Gastroesophageal sphincter (tissue), 4 donors: ENCODE measurements around the gene WASF3. TPM values are rescaled to one million over a fixed set of nuclear protein-coding genes. Genes with fewer than 3 reads are reported as not detected.

Experiments
- ATAC-seq: fragments of 150-250 bp; one replicate; pipeline ENCODE4 v1.9.1; 2016; ENCODE audit warnings: mild to moderate bottlenecking, moderate library complexity
- H3K27ac ChIP-seq, 4 donors: fragments of 200-600 bp; sonication (generic) in 3 of 4; 1 replicate in 3 of 4; 2 replicates in 1 of 4; pipeline ENCODE4 v1.5.1; 2016 to 2019
- H3K27me3 ChIP-seq: fragments of 200-600 bp; sonication (generic); one replicate; pipeline ENCODE4 v1.5.1; 2019
- H3K36me3 ChIP-seq, 2 donors: fragments of 200-600 bp; sonication (generic); one replicate each; pipeline ENCODE4 v1.5.1; 2019; ENCODE audit warnings: control low read depth in 1 of 2
- H3K4me1 ChIP-seq, 3 donors: fragments of 200-600 bp; sonication (generic); 1 replicate in 2 of 3; 2 replicates in 1 of 3; pipeline ENCODE4 v1.5.1; 2016 to 2019; ENCODE audit warnings: control low read depth in 2 of 3
- H3K4me3 ChIP-seq, 2 donors: fragments of 200-600 bp; sonication (generic); one replicate each; pipeline ENCODE4 v1.5.1; 2019; ENCODE audit warnings: mild to moderate bottlenecking in 1 of 2, moderate library complexity in 1 of 2
- H3K9me3 ChIP-seq, 3 donors: fragments of 200-600 bp; sonication (generic); one replicate each; pipeline ENCODE4 v1.5.1; 2017 to 2019; ENCODE audit warnings: control low read depth in 2 of 3
- EP300 ChIP-seq: sonication (generic); formaldehyde crosslinking; IDR thresholded peaks from one replicate; pipeline ENCODE4 v1.6.1; 2017; ENCODE audit warnings: antibody characterized with exemption, mild to moderate bottlenecking
- POLR2A ChIP-seq, 2 donors: fragments of 450-650 bp; IDR thresholded peaks; one replicate each; pipeline ENCODE4 v1.6.1; 2017; ENCODE audit warnings: antibody characterized with exemption in 2 of 2, mild to moderate bottlenecking in 2 of 2, moderate library complexity in 1 of 2
- POLR2AphosphoS5 ChIP-seq: sonication (generic); formaldehyde crosslinking; IDR thresholded peaks from one replicate; pipeline ENCODE4 v1.6.1; 2017; ENCODE audit warnings: antibody characterized with exemption
- WGBS, 2 donors: methylation state at CpG; one replicate each; pipeline ENCODE4 v1.1.5; 2018; ENCODE audit warnings: low coverage in 1 of 2; 5-methylcytosine and 5-hydroxymethylcytosine counted together
- total RNA-seq, 4 donors: library from RNA; depleted of rRNA; stranded (reverse); fragments of >200 nt; gene quantifications; one replicate each; pipeline ENCODE4 v1.1.0, GENCODE V29; 2016
- TF ChIP-seq, protein P1 (sequence below), 4 experiments: fragments of 200-600 bp in 2 of 4; fragments of 450-650 bp in 2 of 4; sonication (generic) in 1 of 4; IDR thresholded peaks; one replicate each; pipeline ENCODE4 v1.5.1; 2017 to 2019; ENCODE audit warnings: antibody characterized with exemption in 4 of 4, mild to moderate bottlenecking in 2 of 4, moderate library complexity in 2 of 4

The WASF3 gene
- total RNA-seq, 4 donors from 2014 or later, result 13.7 to 19.0 (median 18.7) TPM

DNA sequence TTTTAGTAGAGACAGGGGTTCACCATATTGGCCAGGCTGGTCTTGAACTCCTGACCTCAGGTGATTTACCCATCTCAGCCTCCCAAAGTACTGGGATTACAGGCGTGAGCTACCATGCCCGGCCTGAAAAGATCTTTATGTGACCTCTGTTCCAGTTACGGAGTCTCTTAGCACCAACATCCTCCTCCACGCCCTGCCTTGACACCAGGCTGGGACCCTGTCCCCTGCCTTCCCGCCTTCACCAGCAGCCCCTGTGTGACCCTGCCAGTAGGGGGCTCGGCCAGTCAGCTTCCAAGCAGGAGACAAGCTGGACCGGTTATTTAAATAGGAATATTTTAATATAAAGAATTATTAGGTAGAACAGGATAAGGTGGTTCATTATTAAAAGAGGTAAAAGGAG is 148.9 kb downstream of the WASF3 start:
- Histone ChIP-seq H3K4me3 (no peak overlapping the region), H3K4me1 (no peaks in the 10 kb centered on the region), H3K27me3 (peaks cover 5% of the 10 kb centered on the region), H3K9me3 (no peaks in the 10 kb centered on the region), H3K36me3 (no peaks in the 10 kb centered on the region), H3K27ac (no peak overlapping the region)
- 0 to 53% methylated on average over 1 to 3 of the region's 7 CpGs for WGBS, 2 donors
- TF ChIP-seq EP300 (no peak), POLR2AphosphoS5 (no peak), POLR2A (IDR thresholded peaks at IDR 0.05) (no peak)
- TF ChIP-seq, protein P1, sequence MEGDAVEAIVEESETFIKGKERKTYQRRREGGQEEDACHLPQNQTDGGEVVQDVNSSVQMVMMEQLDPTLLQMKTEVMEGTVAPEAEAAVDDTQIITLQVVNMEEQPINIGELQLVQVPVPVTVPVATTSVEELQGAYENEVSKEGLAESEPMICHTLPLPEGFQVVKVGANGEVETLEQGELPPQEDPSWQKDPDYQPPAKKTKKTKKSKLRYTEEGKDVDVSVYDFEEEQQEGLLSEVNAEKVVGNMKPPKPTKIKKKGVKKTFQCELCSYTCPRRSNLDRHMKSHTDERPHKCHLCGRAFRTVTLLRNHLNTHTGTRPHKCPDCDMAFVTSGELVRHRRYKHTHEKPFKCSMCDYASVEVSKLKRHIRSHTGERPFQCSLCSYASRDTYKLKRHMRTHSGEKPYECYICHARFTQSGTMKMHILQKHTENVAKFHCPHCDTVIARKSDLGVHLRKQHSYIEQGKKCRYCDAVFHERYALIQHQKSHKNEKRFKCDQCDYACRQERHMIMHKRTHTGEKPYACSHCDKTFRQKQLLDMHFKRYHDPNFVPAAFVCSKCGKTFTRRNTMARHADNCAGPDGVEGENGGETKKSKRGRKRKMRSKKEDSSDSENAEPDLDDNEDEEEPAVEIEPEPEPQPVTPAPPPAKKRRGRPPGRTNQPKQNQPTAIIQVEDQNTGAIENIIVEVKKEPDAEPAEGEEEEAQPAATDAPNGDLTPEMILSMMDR (IDR thresholded peaks at IDR 0.05), result no peak
- no peak for ATAC-seq

DNA sequence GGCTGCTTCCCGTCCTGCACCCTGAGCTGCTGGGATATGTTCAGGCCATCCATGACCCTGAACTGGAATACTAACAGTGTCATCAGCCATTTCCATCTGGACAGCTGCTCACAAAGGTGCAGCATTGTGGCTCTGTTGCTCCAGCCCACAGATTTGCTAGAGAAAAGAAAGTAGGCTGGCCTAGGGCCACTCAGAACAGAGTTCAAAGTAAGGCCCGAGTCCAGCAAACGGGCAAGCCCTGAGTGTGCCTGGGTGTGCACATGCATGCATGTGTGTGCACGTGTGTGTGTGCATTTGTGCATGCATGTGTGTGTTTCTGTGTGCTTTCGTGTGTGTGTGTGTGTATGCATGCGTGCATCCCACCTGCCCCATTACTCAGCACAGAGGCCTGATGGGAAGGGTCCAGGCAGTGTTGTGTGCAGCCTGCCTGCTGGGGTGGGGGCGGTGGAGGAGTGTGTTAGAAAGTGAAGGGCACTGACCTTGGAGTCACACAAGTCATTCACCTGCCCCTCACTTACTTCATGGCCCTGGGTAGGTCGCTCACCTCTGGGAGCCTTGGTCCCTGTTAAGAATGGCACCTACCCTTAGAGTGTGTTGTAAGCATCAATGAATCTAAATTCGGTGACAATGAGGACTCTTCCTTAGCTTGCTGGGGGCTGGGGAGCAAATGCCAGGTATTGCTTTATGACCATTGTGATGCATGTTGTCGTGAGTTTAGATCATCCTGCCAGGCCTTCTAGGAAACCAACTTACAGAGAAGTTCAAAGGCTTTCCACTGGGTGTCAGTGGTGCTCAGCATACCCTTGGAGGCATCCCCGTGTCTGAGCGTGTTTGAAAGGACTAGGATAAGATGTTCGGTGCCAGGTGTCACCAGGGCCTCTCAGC is 149.9 kb downstream of the WASF3 start:
- peaks cover 0 to under 1% (median 0%) of the 10 kb centered on the region in 3 donors for H3K9me3 ChIP-seq
- TF ChIP-seq POLR2AphosphoS5 (no peak), POLR2A (IDR thresholded peaks at IDR 0.05) (no peak), EP300 (no peak)
- TF ChIP-seq, protein P1 (IDR thresholded peaks at IDR 0.05), result peak in 3 of 4 experiments; percentile 35 to 58 (median 48)
- no peak overlapping the region for H3K27ac ChIP-seq
- no peak for ATAC-seq
- 50 to 52% methylated on average over 1 to 6 of the region's 13 CpGs for whole genome bisulfite sequencing, 2 donors
- peaks cover 5% of the 10 kb centered on the region for H3K27me3 ChIP-seq
- H3K4me3 ChIP-seq, result no peak overlapping the region
- no peaks in the 10 kb centered on the region for H3K4me1 ChIP-seq
- no peaks in the 10 kb centered on the region for H3K36me3 ChIP-seq

DNA sequence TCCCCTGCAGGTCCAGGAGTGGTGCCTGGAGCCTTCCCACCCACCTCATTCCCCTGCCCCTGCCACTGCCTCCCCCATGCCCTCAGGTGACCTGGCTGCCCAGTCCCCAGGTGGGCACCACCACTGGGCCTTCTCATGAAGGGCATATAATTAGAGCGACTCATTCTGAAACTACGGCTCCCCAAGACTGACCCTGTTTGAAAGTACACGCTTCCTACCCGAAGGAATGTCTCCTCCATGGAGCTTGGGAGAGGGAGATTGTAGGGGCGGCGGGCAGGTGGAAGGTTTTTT is 150.5 kb downstream of the WASF3 start:
- Histone ChIP-seq H3K4me1 (no peaks in the 10 kb centered on the region), H3K27me3 (peaks cover 5% of the 10 kb centered on the region), H3K4me3 (no peak overlapping the region), H3K27ac (no peak overlapping the region), H3K9me3 (peaks cover 0 to 6% (median 0%) of the 10 kb centered on the region in 3 donors), H3K36me3 (no peaks in the 10 kb centered on the region)
- no peak for TF ChIP-seq POLR2A (IDR thresholded peaks at IDR 0.05)
- TF ChIP-seq, protein P1 (IDR thresholded peaks at IDR 0.05), result no peak
- no peak for TF ChIP-seq EP300
- no peak for TF ChIP-seq POLR2AphosphoS5
- no peak for ATAC-seq
- WGBS, 2 donors, result 100% methylated on average over 1 of the region's 6 CpGs

DNA sequence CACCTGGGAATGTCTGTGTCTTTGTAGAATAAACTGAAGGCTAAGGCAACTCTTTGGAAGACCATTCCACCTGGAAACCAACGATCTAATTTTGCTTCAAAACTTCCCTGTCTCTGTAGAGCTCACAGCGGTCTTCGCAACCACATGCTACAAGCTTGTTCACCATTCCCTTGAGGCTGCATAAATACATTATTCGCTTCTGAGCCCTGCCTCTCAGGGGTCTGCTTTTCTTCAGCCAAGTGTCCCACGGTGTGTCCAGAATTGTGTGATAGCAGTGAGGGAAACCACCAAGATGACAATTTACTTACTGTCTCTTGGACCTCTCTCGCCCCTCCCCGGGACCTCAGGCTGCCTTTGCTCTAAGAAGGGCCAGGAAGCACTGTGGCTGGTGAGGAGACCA is 152.0 kb downstream of the WASF3 start:
- Histone ChIP-seq H3K4me1 (no peaks in the 10 kb centered on the region), H3K9me3 (peaks cover 0 to 8% (median 0%) of the 10 kb centered on the region in 3 donors), H3K27me3 (peaks cover 5% of the 10 kb centered on the region), H3K27ac (no peak overlapping the region), H3K4me3 (no peak overlapping the region), H3K36me3 (no peaks in the 10 kb centered on the region)
- WGBS, 2 donors, result 70 to 84% methylated on average over 5 of the region's 7 CpGs
- no peak for ATAC-seq
- no peak for TF ChIP-seq EP300
- no peak for TF ChIP-seq POLR2A (IDR thresholded peaks at IDR 0.05)
- no peak for TF ChIP-seq POLR2AphosphoS5
- TF ChIP-seq, protein P1 (IDR thresholded peaks at IDR 0.05), result no peak

DNA sequence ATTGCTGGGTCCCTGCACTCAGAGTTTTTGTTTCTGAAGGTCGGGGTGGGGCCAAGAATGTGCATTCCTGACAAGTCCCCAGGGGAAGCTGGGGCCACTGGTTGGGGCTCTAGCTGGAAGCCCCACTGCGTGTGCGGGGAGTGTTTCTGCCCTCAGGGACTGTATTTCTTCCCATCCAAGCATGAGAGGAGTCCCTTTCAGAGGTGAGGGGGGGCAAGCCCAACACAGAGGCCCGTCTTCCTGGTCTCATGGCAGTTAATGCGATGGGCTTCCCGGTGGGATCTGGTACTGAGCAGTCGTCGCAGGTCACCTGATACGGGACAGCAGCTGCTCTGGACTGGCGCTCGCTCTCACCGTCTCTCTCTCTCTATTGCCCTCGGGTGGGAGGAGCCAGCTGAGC is 152.7 kb downstream of the WASF3 start:
- ATAC-seq, result no peak
- peaks cover 0 to 8% (median 0%) of the 10 kb centered on the region in 3 donors for H3K9me3 ChIP-seq
- no peak overlapping the region for H3K27ac ChIP-seq
- peaks cover 5% of the 10 kb centered on the region for H3K27me3 ChIP-seq
- WGBS, 2 donors, result 77 to 80% methylated on average over 1 to 11 of the region's 13 CpGs
- H3K4me3 ChIP-seq, result no peak overlapping the region
- no peaks in the 10 kb centered on the region for H3K36me3 ChIP-seq
- no peaks in the 10 kb centered on the region for H3K4me1 ChIP-seq
- TF ChIP-seq, protein P1 (IDR thresholded peaks at IDR 0.05), result no peak
- TF ChIP-seq POLR2A (IDR thresholded peaks at IDR 0.05), result no peak
- no peak for TF ChIP-seq EP300
- TF ChIP-seq POLR2AphosphoS5, result no peak
